Measurements from ENCODE around the gene GLDC.
A peak's percentile ranks its signal among the peaks of the same experiment; 100 is the strongest.

GLDC gene

GRCh38 chr9:6640268-6641051, 5.1 kb downstream of the GLDC start:
- ChIA-PET CTCF (no interaction called here), POLR2A (ENCODE audit: low non-redundant PET) (no interaction called here)
- DNase-seq (ENCODE audit: low spot score): no peak
- TF ChIP-seq CTCF (conservative IDR thresholded peaks at IDR 0.05; ENCODE audit: low read depth): no peak
- H3K27ac ChIP-seq: peak overlapping the region; percentile 81

DNA sequence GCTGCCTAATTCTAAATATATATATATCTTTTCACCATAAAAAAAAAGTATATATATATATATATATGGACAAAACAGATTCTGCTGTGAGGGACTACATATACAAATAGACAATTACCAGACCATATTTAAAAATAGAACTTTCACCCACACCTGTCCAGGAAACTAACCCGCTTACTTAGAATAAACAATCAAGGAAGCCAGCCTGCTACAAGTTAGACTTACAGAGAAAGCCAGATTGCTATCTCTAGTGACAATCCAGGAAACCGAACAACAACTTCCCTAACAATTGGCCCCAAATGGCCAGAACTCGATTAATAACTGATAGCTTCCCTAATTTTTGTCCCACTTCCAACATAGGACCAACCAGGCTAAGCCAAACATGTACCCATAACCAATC, 5.9 kb downstream of the GLDC start:
- CTCF ChIA-PET: no interaction called here
- POLR2A ChIA-PET (ENCODE audit: low non-redundant PET): no interaction called here
- no peak for TF ChIP-seq CTCF (conservative IDR thresholded peaks at IDR 0.05; ENCODE audit: low read depth)
- no peak overlapping the region; the same call in 1 of the 2 replicates for H3K27ac ChIP-seq
- no peak for DNase-seq (ENCODE audit: low spot score)

DNA sequence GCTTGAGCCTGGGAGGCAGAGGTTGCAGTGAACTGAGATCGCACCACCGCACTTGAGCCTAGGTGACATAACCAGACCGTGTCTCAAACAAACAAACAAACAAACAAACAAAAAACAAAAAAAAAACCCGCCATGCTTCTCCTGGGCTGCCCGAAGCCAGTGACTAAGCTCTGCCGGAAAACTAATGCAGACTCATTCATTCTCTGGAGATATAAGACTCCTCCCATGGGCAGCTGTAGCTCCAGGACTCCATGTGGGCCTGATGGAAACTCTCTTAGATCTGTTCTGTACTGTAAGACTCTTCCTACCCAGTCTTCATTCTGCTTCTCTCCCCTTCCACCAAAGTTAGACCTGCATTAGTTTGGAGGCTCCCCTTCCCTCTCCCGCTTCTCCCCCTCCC, 11.1 kb downstream of the GLDC start:
- TF ChIP-seq CTCF (conservative IDR thresholded peaks at IDR 0.05; ENCODE audit: low read depth): no peak
- POLR2A ChIA-PET (ENCODE audit: low non-redundant PET): no interaction called here
- H3K27ac ChIP-seq: no peak overlapping the region
- CTCF ChIA-PET: no interaction called here
- DNase-seq (ENCODE audit: low spot score): no peak

- POLR2A ChIA-PET (ENCODE audit: low non-redundant PET): no interaction called here
- no peak for TF ChIP-seq CTCF (conservative IDR thresholded peaks at IDR 0.05; ENCODE audit: low read depth)
- H3K27ac ChIP-seq: no peak overlapping the region
- CTCF ChIA-PET: no interaction called here
- DNase-seq (ENCODE audit: low spot score): no peak
Measured at GRCh38 chr9:6633378-6633777, 12.2 kb downstream of the GLDC start.

DNA sequence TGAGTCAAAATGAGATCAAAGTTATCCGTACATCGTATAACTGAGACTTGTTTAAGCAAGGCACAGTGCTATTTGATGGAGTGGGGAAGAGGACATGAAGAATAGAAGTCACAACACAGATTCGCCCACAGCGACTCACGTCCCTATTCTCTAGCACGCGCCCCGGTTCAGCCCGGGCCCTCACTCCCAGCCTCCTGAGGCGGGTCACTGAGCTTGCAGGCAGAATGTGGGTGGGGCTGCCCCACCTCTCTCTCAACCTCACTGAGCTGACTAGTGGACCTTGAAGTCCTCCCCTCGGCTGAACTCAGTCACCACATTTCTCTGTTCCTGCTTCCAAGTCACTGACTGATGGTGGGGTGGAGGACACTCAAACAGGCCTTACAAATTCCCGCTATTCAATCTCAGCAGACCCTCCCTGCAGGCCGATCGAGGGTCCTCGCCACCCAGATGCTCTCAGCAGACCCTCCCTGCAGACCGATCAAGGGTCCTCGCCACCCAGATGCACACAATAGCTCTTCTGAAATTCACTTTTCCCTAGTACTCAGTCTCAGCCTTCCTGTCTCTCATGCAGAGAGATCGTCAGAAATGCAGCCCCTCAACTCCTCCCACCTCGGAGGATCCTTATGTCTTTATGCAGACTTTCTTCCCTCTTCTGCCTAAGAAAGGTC, 12.9 kb downstream of the GLDC start:
- peak overlapping the region; percentile 28; the same call in 1 of the 2 replicates for H3K27ac ChIP-seq
- TF ChIP-seq CTCF (conservative IDR thresholded peaks at IDR 0.05; ENCODE audit: low read depth): no peak
- ChIA-PET POLR2A (ENCODE audit: low non-redundant PET) (no interaction called here), CTCF (no interaction called here)
- DNase-seq (ENCODE audit: low spot score): no peak

GRCh38 chr9:6631207-6631512, 14.4 kb downstream of the GLDC start:
- POLR2A ChIA-PET (ENCODE audit: low non-redundant PET): interaction anchor here (0.6 kb wide), 1 partner anchor 119 kb away, joined by 7 read pairs; no protein-coding TSS in a partner anchor
- CTCF ChIA-PET: interaction anchor here (0.6 kb wide), 1 partner anchor 34 kb away, joined by 3 read pairs; no protein-coding TSS in a partner anchor
- no peak for DNase-seq (ENCODE audit: low spot score)
- peak overlapping the region; percentile 43; the same call in 1 of the 2 replicates for H3K27ac ChIP-seq
- TF ChIP-seq CTCF (conservative IDR thresholded peaks at IDR 0.05; ENCODE audit: low read depth): no peak

Data from RWPE1 (cell line).